ENCODE data around the gene INKA1.
A peak's percentile ranks its signal among the peaks of the same experiment; 100 is the strongest.
"Not testable (repeated sequence)": the region's sequence is repeated elsewhere in the genome, so short reads cannot be mapped to it uniquely, and the experiment has no call there.

INKA1 gene

GRCh38 chr3:49807431-49808114 lies 4.5 kb downstream of the INKA1 start:
- no peak for DNase-seq (ENCODE audit: low read depth in 2 of 2)

GRCh38 chr3:49812916-49813496 lies 9.9 kb downstream of the INKA1 start:
- DNase-seq (ENCODE audit: low read depth in 2 of 2), result no peak

- no peak for DNase-seq (ENCODE audit: low read depth in 2 of 2)
Observed at GRCh38 chr3:49813497-49814174, 10.6 kb downstream of the INKA1 start, which contains the start of gene UBA7. Gene UBA7, minus strand, starts transcription at chr3:49813953. Its CDS starts 166 bp downstream, at chr3:49813787.

GRCh38 chr3:49823131-49823530 lies 20.1 kb downstream of the INKA1 start:
- DNase-seq (ENCODE audit: low read depth in 2 of 2), result not testable (repeated sequence)

GRCh38 chr3:49826016-49826415 lies 23.0 kb downstream of the INKA1 start:
- no peak for DNase-seq (ENCODE audit: low read depth in 2 of 2)

GRCh38 chr3:49831341-49831740 lies 28.3 kb downstream of the INKA1 start:
- no peak for DNase-seq (ENCODE audit: low read depth in 2 of 2)

DNA sequence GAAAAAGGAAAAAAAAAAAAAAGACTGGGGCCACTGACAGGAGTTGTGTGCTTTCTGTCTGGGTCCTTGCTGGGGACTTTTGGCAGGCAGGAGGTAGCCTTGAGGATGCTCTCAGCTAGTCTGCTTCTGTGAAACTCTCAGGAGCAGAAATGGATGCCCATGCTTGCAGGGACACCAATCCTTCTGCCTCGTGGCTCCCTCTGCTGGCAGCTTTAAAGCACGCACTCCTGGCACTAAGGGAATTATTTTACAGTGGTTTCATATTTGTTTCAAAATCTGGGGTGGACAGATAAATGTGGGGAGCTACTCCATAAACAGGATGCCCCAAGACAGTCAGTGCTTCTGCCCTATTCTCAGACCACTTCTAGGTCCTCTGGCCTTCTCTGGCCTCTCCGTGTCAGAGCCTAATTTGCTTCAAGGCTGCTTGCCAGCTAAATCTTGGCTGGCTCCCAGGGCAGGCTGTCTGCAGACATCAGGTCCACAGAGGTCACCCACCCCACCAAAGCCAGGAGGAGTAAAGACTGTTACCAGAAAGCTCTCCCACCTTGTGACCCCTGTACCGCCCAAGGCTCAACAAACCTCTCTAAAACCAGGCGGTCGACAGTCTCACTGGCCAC lies 36.2 kb downstream of the INKA1 start:
- DNase-seq (ENCODE audit: low read depth in 2 of 2), result peak; percentile 55 to 66

- no peak for DNase-seq (ENCODE audit: low read depth in 2 of 2)
Observed at GRCh38 chr3:49840388-49840787, 37.3 kb downstream of the INKA1 start.

- no peak for DNase-seq (ENCODE audit: low read depth in 2 of 2)
Observed at GRCh38 chr3:49841126-49841696, 38.1 kb downstream of the INKA1 start.

DNA sequence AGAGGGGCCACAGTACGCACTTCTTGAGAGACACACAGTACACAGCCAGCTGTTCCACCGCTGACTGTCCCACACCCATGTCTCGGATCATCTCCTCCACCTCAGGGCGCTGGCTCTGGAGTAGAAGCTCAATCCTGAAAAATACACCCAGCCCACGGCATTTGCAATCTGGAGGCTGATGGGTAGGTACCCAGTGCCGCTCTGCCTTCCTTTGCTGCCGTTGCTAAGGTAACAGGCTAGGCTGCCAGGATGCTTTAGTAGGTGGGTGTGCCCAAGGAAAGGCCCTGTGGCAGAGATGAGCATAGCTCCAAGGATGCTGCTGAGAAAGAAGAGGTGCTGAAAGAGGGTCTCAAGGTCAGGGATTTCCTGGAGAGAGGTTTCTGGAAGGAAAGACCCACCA lies 38.7 kb downstream of the INKA1 start:
- DNase-seq (ENCODE audit: low read depth in 2 of 2), result no peak

GRCh38 chr3:49842843-49843517 lies 39.9 kb downstream of the INKA1 start:
- no peak for DNase-seq (ENCODE audit: low read depth in 2 of 2)

DNA sequence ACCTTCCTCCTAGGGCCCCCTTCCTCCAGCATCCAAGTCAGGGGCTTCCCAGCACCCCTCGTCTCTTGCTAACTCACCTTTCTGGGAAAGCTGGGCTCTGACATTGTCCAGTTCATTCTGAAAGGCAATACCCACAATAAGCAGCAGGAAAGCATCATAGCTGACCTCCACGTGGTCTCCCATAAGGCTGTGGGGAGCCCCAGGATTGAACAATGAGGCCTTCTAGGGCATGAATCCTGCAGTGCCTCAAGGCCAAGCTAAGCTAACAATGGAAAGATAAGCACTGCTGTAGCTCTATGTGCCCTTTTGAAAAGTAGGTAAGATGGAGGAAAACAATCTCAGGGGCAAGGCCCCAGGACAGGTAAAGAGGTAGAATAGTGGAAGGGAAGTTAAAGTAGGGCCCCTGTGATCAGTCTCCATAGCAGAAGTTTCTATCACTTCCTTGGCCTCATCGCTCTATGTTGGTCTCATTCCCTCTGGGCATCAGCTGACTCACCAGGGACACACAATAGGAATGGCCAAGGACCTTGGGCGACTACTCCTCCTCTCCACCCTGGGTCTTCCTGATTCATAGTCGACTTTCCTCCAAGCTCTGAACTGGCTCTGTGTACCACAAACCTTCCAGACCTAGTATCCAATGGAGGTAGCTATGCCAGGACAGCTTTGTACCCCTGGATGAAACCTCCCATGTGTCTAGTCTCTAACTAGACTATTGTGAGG lies 41.6 kb downstream of the INKA1 start:
- DNase-seq (ENCODE audit: low read depth in 2 of 2), result no peak

DNA sequence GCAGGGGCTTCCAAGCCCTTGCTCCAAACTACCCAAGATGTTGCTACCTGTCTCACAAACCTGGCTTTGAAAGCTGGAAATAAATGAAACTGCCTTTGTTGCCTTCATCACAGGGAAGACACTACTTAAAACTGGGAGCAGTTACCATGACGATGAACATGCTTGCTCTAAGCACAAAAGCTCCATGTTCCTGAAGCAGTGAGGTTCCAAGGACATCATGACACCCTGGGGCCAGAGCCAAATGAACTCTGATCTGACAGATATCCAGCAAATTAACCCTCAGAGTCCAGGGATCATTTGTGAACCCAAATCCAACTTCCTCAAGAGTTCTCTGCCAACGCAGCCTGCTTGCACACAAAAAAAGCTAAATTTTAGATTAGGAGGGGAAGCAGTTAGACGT lies 42.6 kb downstream of the INKA1 start:
- no peak for DNase-seq (ENCODE audit: low read depth in 2 of 2)

Data from activated CD8-positive, alpha-beta memory T cell treated with anti-CD3 and anti-CD28 coated beads for 4 hours (primary cell).